Endothelial cell of umbilical vein (primary cell): ENCODE data around the gene SUPT3H. TPM values are rescaled to one million over a fixed set of nuclear protein-coding genes. Genes with fewer than 3 reads are reported as not detected.

Experiments used
- BruUV-seq: library from RNA; stranded (reverse); fragments of 400-500 nt; replicated peaks from 2 replicates; lab custom pipeline; 2021; lab: Mats Ljungman, UMichigan
- CTCF ChIA-PET: fragments of 300-600, 350-600 bp; sonication (Branson Sonifier 250); formaldehyde crosslinking; loops from one replicate; lab custom pipeline; 2021; ENCODE audit warnings: antibody characterized with exemption, inconsistent platforms; lab: Charles Lee
- POLR2A ChIA-PET: fragments of 300-600, 350-600 bp; sonication (Branson Sonifier 250); formaldehyde crosslinking; loops from one replicate; lab custom pipeline; 2021; ENCODE audit warnings: antibody characterized with exemption, inconsistent platforms; lab: Charles Lee
- DNase-seq: peaks from one replicate; pipeline ENCODE4 v3.0.0-alpha.2; 2011; ENCODE audit warnings: low read depth, low spot score
- FAIRE-seq: peaks from 2 replicates; lab custom pipeline; 2011; peaks lifted over from hg19 to GRCh38; lab: Jason Lieb, UNC
- H2AFZ ChIP-seq: 2 replicates; pipeline ENCODE4 v1.6.0; 2012; ENCODE audit warnings: low read depth, low read length, control low read depth, inconsistent platforms
- H3K27ac ChIP-seq: 2 replicates; pipeline ENCODE4 v1.5.1; 2011; ENCODE audit warnings: low read depth, mild to moderate bottlenecking, control low read depth, low read length, moderate library complexity; ENCODE audit not compliant: insufficient read depth
- H3K27me3 ChIP-seq, 2 experiments: 2 replicates each; pipeline versions ENCODE4 v1.6.0 to v1.6.1; 2011; ENCODE audit warnings: low read length in 2 of 2, mixed read lengths in 1 of 2; ENCODE audit not compliant: control insufficient read depth in 2 of 2, insufficient read depth in 2 of 2
- H3K36me3 ChIP-seq, 2 experiments: 2 replicates in 1 of 2; 3 replicates in 1 of 2; pipeline ENCODE4 v1.5.1; 2011; ENCODE audit warnings: low read length in 2 of 2, mild to moderate bottlenecking in 1 of 2, moderate library complexity in 1 of 2; ENCODE audit not compliant: control insufficient read depth in 2 of 2, insufficient read depth in 2 of 2; ENCODE audit errors: extremely low read depth in 1 of 2
- H3K4me1 ChIP-seq: 3 replicates; pipeline ENCODE4 v1.5.1; 2011; ENCODE audit warnings: mild to moderate bottlenecking, low read length; ENCODE audit not compliant: control insufficient read depth, insufficient read depth; ENCODE audit errors: extremely low read depth
- H3K4me2 ChIP-seq: 2 replicates; pipeline ENCODE4 v1.6.1; 2011; ENCODE audit warnings: low read length, control low read depth, mixed read lengths; ENCODE audit not compliant: insufficient read depth
- H3K4me3 ChIP-seq, 3 experiments: fragments of 200-600 bp in 1 of 3; sonication (generic), shearing (Covaris generic) in 1 of 3; replicated peaks in 1 of 3; 2 replicates each; pipeline ENCODE4 v1.5.1; 2011 to 2016; ENCODE audit warnings: control low read depth in 3 of 3, low read length in 3 of 3, mild to moderate bottlenecking in 2 of 3, inconsistent platforms in 1 of 3, low read depth in 1 of 3, moderate library complexity in 1 of 3; ENCODE audit not compliant: insufficient read depth in 1 of 3
- H3K79me2 ChIP-seq: 2 replicates; pipeline ENCODE4 v1.6.0; 2012; ENCODE audit warnings: low read length, inconsistent platforms; ENCODE audit not compliant: control insufficient read depth, insufficient read depth
- H3K9ac ChIP-seq: replicated peaks from 2 replicates; pipeline ENCODE3; 2011; ENCODE audit warnings: low read length, control low read depth; ENCODE audit not compliant: insufficient read depth; ENCODE audit errors: extremely low read depth
- H3K9me1 ChIP-seq: replicated peaks from 3 replicates; pipeline ENCODE4 v1.6.0; 2011; ENCODE audit warnings: mild to moderate bottlenecking, low read length; ENCODE audit not compliant: control insufficient read depth, insufficient read depth; ENCODE audit errors: extremely low read depth
- H3K9me3 ChIP-seq: replicated peaks from 2 replicates; pipeline ENCODE4 v1.5.1; 2012; ENCODE audit warnings: low read length, inconsistent platforms; ENCODE audit not compliant: control insufficient read depth, insufficient read depth
- H4K20me1 ChIP-seq: replicated peaks from 2 replicates; pipeline ENCODE3; 2011; ENCODE audit warnings: mild to moderate bottlenecking, low read length; ENCODE audit not compliant: control insufficient read depth, insufficient read depth; ENCODE audit errors: extremely low read depth
- EZH2 ChIP-seq: IDR thresholded peaks from 2 replicates; pipeline ENCODE4 v1.6.1; 2012; ENCODE audit warnings: borderline replicate concordance, low read depth, mild to moderate bottlenecking, moderate library complexity, low read length, inconsistent platforms; ENCODE audit not compliant: severe bottlenecking
- FOS ChIP-seq: IDR thresholded peaks from 2 replicates; pipeline ENCODE4 v1.6.1; 2011; ENCODE audit warnings: mild to moderate bottlenecking, low read length, moderate library complexity, borderline replicate concordance; ENCODE audit not compliant: insufficient read depth
- GATA2 ChIP-seq: IDR thresholded peaks from 2 replicates; pipeline ENCODE4 v1.7.0; 2011; ENCODE audit warnings: low read depth, mild to moderate bottlenecking, moderate library complexity, mixed read lengths, low read length; ENCODE audit not compliant: insufficient read length, insufficient read depth
- JUN ChIP-seq: IDR thresholded peaks from 2 replicates; pipeline ENCODE4 v1.6.1; 2011; ENCODE audit warnings: borderline replicate concordance, low read depth; ENCODE audit not compliant: insufficient read length, insufficient read depth
- MYC ChIP-seq: IDR thresholded peaks from one replicate; pipeline ENCODE4 v1.6.1; 2011; ENCODE audit warnings: mild to moderate bottlenecking, low read depth, low read length
- POLR2A ChIP-seq: IDR thresholded peaks from 2 replicates; pipeline ENCODE4 v1.6.1; 2012; ENCODE audit warnings: low read depth, mild to moderate bottlenecking, control low read depth, low read length
- POLR2AphosphoS5 ChIP-seq: IDR thresholded peaks from 2 replicates; pipeline ENCODE4 v1.6.1; 2012; ENCODE audit warnings: low read depth, mild to moderate bottlenecking, control low read depth, low read length, moderate library complexity; ENCODE audit not compliant: insufficient read depth
- dilution Hi-C: fragments of 300-500 bp; cut with MboI; formaldehyde crosslinking; loops from one replicate; pipeline ENCODE4 v1.15.0; 2019; ENCODE audit warnings: low sequenced_read_pairs; ENCODE audit not compliant: extremely low pct_ligation_motif_present
- intact Hi-C: fragments of 100-400 bp; cut with micrococcal nuclease; formaldehyde crosslinking; loops from one replicate; pipeline ENCODE4 v1.10.0; 2022
- polyA plus RNA-seq, 4 experiments: library from polyadenylated mRNA; depleted of rRNA in 3 of 4; stranded (reverse) in 3 of 4; unstranded in 1 of 4; fragments of >200 nt; gene quantifications; 2 replicates each; pipeline versions ENCODE4 v1.2.1 to v1.2.3, GENCODE V29; 2011 to 2012; ENCODE audit warnings: missing spikeins in 1 of 4
- total RNA-seq: library from RNA; stranded (reverse); gene quantifications from 2 replicates; pipeline ENCODE4 v1.2.3, GENCODE V29; 2021
- TF ChIP-seq, protein P1 (sequence below): IDR thresholded peaks from 2 replicates; pipeline ENCODE4 v1.6.1; 2011; ENCODE audit not compliant: insufficient read depth, insufficient read length
- TF ChIP-seq, protein P2 (sequence below), 2 donors: IDR thresholded peaks; 1 replicate in 1 of 2; 2 replicates in 1 of 2; pipeline ENCODE4 v1.5.1; 2011; ENCODE audit warnings: low read length in 2 of 2, mild to moderate bottlenecking in 2 of 2, moderate library complexity in 2 of 2, control low read depth in 1 of 2, inconsistent platforms in 1 of 2, low read depth in 1 of 2; ENCODE audit not compliant: insufficient read depth in 1 of 2; ENCODE audit errors: extremely low read depth in 1 of 2

Gene SUPT3H
- total and polyA plus RNA-seq, 2 donors (not counting 3 experiments of a cell fraction or from before 2014, with no cell fraction given): 8.3 to 9.8 TPM

DNA sequence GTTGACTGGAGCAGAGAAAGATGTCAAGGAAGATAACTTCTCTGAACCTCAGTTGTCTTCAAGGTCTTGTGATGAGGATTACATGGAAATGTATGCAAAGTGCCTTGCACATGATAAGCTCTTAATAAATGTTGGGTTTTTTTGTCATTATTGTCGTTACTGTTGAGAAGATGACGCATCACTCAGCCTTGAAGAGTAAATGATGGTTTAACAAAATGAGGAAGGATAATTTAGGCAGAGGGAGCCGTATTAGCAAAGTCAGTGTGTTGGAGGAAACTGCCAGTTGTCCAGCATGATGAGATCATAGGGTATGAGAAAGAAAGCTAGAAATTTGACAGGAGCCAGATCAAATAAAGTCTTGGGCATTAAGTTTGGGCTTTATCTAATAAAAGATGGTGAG, 8.8 kb upstream of the SUPT3H start:
- ChIA-PET CTCF (interaction anchor here (1.9 kb wide), 1 partner anchor 328 kb away, joined by 5 read pairs; no protein-coding TSS in a partner anchor), POLR2A (no interaction called here)
- intact Hi-C loops (no loop called here), dilution Hi-C loops (no loop called here)
- TF ChIP-seq POLR2A: no peak
- TF ChIP-seq POLR2AphosphoS5: no peak
- TF ChIP-seq JUN: no peak
- TF ChIP-seq, protein P1, sequence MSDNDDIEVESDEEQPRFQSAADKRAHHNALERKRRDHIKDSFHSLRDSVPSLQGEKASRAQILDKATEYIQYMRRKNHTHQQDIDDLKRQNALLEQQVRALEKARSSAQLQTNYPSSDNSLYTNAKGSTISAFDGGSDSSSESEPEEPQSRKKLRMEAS: no peak
- no peak for TF ChIP-seq EZH2
- TF ChIP-seq, protein P2, sequence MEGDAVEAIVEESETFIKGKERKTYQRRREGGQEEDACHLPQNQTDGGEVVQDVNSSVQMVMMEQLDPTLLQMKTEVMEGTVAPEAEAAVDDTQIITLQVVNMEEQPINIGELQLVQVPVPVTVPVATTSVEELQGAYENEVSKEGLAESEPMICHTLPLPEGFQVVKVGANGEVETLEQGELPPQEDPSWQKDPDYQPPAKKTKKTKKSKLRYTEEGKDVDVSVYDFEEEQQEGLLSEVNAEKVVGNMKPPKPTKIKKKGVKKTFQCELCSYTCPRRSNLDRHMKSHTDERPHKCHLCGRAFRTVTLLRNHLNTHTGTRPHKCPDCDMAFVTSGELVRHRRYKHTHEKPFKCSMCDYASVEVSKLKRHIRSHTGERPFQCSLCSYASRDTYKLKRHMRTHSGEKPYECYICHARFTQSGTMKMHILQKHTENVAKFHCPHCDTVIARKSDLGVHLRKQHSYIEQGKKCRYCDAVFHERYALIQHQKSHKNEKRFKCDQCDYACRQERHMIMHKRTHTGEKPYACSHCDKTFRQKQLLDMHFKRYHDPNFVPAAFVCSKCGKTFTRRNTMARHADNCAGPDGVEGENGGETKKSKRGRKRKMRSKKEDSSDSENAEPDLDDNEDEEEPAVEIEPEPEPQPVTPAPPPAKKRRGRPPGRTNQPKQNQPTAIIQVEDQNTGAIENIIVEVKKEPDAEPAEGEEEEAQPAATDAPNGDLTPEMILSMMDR (IDR thresholded peaks at IDR 0.05; ENCODE audit: extremely low read depth in 1 of 2, insufficient read depth in 1 of 2, low read depth in 1 of 2, low read length in 2 of 2): no peak
- no peak for TF ChIP-seq FOS
- TF ChIP-seq GATA2: no peak
- TF ChIP-seq MYC: no peak
- H3K9me3 ChIP-seq: no peaks in the 10 kb centered on the region
- no peaks in the 10 kb centered on the region for H3K36me3 ChIP-seq
- DNase-seq (no peak), FAIRE-seq (no peak)
- no peaks in the 10 kb centered on the region for H3K9me1 ChIP-seq
- H3K4me3 ChIP-seq: no peak overlapping the region
- no peak overlapping the region for H3K9ac ChIP-seq
- H3K4me1 ChIP-seq: no peaks in the 10 kb centered on the region
- H4K20me1 ChIP-seq: no peaks in the 10 kb centered on the region
- no TSS peak for BruUV-seq
- no peak overlapping the region for H2AFZ ChIP-seq
- H3K27me3 ChIP-seq: peaks cover 4 to 9% of the 10 kb centered on the region in 2 experiments
- no peak overlapping the region for H3K4me2 ChIP-seq
- H3K27ac ChIP-seq: no peak overlapping the region
- H3K79me2 ChIP-seq: no peaks in the 10 kb centered on the region
